D721Med (cell line): ENCODE data around the gene EPB41.
"Not testable (repeated sequence)": the region's sequence is repeated elsewhere in the genome, so short reads cannot be mapped to it uniquely, and the experiment has no call there.

Experiments used
- DNase-seq: peaks from one replicate; pipeline ENCODE4 v3.0.0; 2011; ENCODE audit warnings: low spot score; ENCODE audit not compliant: insufficient read length
- FAIRE-seq: peaks from 2 replicates; lab custom pipeline; 2011; peaks lifted over from hg19 to GRCh38; lab: Jason Lieb, UNC
- TF ChIP-seq, protein P1 (sequence below): IDR thresholded peaks from 2 replicates; pipeline ENCODE4 v1.5.1; 2012; ENCODE audit warnings: mild to moderate bottlenecking, control low read depth; ENCODE audit not compliant: insufficient read depth; ENCODE audit errors: missing control alignments

The EPB41 gene

GRCh38 chr1:29148656-29149491 is 234.5 kb downstream of the EPB41 start:
- DNase-seq (no peak), FAIRE-seq (no peak)
- TF ChIP-seq, protein P1, sequence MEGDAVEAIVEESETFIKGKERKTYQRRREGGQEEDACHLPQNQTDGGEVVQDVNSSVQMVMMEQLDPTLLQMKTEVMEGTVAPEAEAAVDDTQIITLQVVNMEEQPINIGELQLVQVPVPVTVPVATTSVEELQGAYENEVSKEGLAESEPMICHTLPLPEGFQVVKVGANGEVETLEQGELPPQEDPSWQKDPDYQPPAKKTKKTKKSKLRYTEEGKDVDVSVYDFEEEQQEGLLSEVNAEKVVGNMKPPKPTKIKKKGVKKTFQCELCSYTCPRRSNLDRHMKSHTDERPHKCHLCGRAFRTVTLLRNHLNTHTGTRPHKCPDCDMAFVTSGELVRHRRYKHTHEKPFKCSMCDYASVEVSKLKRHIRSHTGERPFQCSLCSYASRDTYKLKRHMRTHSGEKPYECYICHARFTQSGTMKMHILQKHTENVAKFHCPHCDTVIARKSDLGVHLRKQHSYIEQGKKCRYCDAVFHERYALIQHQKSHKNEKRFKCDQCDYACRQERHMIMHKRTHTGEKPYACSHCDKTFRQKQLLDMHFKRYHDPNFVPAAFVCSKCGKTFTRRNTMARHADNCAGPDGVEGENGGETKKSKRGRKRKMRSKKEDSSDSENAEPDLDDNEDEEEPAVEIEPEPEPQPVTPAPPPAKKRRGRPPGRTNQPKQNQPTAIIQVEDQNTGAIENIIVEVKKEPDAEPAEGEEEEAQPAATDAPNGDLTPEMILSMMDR = no peak

GRCh38 chr1:29150346-29150745 is 236.0 kb downstream of the EPB41 start:
- DNase-seq, FAIRE-seq: not testable (repeated sequence)

DNA sequence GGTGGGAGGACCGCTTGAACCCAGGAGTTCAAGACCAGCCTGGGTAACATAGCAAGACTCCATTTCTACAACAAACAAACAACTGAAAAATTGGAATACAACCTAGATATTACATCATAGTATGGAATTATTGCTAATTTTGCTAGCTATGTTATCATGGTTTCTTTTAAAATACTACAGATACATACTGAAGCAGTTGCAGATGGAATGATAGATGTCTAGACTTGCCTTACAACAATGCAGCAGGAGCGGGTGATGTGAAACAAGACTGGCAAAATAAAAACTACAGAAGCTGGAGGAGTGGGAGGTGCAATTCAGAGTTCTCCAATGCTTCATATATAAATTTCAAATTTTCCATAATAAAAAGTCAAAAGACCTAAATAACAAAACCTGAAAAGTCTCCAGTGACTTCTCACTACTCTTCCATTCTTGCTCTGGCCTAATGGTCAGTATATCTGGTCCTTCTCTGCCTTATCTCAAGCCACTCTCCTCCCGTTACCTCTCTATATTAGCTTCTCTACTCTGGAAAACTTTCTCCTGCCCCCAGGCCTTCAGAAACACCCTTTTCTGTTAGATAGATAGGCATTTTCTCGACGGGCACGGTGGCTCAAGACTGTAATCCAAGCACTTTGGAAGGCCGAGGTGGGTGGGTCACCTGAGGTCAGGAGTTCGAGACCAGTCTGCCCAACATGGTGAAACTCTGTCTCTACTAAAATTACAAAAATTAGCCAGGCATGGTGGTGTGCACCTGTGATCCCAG is 237.9 kb downstream of the EPB41 start:
- TF ChIP-seq, protein P1 = no peak
- DNase-seq (no peak), FAIRE-seq (no peak)

DNA sequence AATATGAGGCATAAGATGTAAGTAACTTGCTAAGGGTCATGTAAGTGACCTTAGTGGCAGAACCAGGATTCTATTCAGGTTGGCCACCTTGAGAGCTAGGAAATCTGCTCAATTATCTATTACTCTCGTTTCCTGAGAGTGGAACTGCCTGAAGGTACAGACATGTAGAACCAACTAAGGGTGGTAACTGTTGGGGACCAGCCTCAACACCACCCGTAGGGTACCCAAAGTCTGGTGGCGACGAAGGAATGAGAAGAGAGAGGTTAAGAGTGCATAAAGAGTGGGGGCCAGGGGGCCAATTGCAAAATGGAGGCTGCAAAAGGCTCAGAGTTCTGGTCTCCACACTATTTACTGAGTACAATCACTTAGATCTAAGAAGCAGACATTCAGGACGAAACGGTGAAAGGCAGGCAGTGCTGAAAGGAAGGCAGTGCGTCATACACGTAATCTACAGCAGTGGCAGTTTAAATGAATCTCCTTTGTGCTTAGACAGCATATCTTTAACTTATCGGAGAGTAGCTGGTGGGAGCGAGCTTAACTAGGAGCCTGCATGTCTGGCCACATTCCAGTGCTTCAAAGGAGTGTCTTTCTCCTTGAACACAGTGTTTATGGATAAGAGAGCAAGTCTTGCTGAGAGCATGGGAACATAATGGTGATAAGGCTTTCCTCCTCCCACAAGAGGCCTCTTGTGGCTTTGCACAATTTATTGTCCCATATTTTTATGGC is 242.3 kb downstream of the EPB41 start:
- DNase-seq (no peak), FAIRE-seq (no peak)
- TF ChIP-seq, protein P1 = no peak

DNA sequence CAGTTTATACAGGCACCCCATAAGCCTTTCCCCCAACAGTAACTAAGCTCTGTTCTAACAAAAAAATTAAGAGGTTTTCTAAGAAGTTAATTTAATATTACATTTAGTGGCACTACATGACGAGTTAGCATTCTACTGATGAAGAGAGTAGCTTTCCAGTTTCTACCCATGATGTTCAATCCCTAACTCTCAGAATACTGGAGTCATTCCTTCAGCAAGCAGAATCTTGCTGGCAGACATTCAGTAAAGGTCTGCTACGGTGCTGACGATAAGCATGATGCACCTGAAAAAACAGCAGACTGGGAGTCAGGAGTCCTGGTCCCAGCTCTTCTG is 242.9 kb downstream of the EPB41 start:
- DNase-seq (no peak), FAIRE-seq (no peak)
- TF ChIP-seq, protein P1 = no peak

GRCh38 chr1:29159773-29160172 is 245.4 kb downstream of the EPB41 start:
- TF ChIP-seq, protein P1 = no peak
- DNase-seq (no peak), FAIRE-seq (no peak)

DNA sequence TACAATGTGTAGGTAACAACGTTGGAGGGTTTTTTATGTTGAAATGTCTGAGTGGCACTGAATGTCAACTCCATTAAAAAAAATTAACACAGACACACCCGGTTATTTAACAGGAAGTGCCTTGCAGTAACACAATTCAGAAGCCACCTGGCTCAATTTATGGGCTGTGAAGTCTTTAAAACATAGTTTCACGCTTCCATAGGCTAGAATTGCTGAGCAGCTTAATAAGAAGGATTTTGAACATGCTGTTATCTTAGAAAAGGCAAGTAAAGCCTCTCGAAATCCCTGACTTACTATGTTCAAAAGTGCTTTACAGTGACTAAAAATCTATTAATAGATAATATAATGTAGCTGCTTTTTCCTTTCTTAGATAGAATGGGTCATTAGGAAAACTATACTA is 247.7 kb downstream of the EPB41 start:
- DNase-seq (no peak), FAIRE-seq (no peak)
- TF ChIP-seq, protein P1 = no peak
